ENCODE results near the gene PTPRT. TPM values are rescaled to one million over a fixed set of nuclear protein-coding genes. Genes with fewer than 3 reads are reported as not detected.

The PTPRT gene
- total RNA-seq, 2 experiments from 2014 or later = not detected

DNA sequence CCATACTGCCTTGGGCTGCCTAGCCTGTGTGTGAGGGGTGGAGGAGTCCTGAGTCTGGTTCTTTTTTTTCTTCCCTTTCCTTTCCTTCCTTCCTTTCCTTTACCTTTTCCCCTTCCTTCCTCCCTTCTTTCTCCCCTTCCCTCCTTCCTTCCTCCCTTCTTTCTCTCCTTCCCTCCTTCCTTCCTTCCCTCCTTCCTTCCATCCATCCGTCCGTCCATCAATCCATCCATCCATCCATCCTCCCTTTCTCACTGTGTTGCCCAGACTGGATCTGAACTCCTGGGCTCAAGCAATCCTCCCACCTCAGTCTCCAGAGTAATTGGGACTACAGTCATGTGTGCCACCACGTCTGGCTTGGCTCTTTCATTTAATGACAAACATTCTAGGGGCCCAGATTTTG is 820.8 kb downstream of the PTPRT start:
- Mint-ChIP-seq H3K9me3 (ENCODE audit: insufficient read depth) (peaks cover 4% of the 10 kb centered on the region), H3K27me3 (ENCODE audit: low read depth) (no peaks in the 10 kb centered on the region), H3K4me3 (no peak overlapping the region), H3K27ac (no peak overlapping the region), H3K4me1 (ENCODE audit: low read depth) (no peaks in the 10 kb centered on the region), H3K36me3 (ENCODE audit: low read depth) (no peaks in the 10 kb centered on the region)
- ChIA-PET POLR2A (no interaction called here), CTCF (no interaction called here)
- DNase-seq = no peak
- no peak for ATAC-seq

DNA sequence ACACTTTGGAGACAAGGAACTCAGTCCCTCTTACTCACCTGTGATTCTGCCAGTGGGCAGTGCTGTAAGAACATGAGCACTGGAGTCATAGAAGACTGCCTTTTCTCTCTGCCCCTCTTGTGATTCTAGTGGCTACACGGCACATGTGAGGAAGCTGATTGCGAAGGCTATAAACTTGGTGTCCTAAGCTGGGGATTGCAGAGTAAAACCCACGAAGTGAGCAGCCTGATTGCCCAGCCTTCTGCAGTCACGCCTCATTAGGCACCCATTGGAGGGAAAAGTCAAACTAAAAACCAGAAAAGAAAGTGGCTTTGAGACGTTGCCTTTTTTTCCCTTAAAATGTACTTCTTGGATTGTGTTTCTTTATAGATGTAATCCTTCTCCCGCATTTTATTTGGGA is 823.1 kb downstream of the PTPRT start:
- ChIA-PET CTCF (no interaction called here), POLR2A (no interaction called here)
- no peak overlapping the region for H3K4me3 Mint-ChIP-seq
- H3K27ac Mint-ChIP-seq = no peak overlapping the region
- H3K36me3 Mint-ChIP-seq (ENCODE audit: low read depth) = no peaks in the 10 kb centered on the region
- H3K27me3 Mint-ChIP-seq (ENCODE audit: low read depth) = no peaks in the 10 kb centered on the region
- DNase-seq (no peak), ATAC-seq (no peak)
- peaks cover 4% of the 10 kb centered on the region for H3K9me3 Mint-ChIP-seq (ENCODE audit: insufficient read depth)
- H3K4me1 Mint-ChIP-seq (ENCODE audit: low read depth) = no peaks in the 10 kb centered on the region

DNA sequence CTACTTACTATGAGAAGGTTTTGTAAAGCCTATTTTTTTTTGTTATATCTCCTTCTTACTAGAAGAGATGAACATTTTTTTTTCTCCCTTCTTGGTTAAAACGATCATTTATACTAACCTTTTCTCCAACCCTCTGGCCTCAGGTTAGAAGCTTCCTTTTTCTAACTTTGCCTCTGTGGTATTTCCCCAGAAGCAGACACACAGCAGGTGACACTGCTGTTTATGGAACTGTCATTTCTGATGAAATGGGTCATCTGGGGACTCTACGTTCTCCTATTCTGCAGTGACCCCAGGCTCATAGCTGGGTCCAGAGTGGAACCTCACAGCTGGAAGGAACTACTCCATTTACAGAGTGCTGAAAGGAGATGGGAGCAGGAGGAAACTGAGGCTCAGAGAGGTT is 825.3 kb downstream of the PTPRT start:
- Mint-ChIP-seq H3K36me3 (ENCODE audit: low read depth) (no peaks in the 10 kb centered on the region), H3K9me3 (ENCODE audit: insufficient read depth) (peaks cover 4% of the 10 kb centered on the region), H3K27me3 (ENCODE audit: low read depth) (no peaks in the 10 kb centered on the region), H3K4me1 (ENCODE audit: low read depth) (no peaks in the 10 kb centered on the region), H3K4me3 (no peak overlapping the region), H3K27ac (no peak overlapping the region)
- ChIA-PET POLR2A (no interaction called here), CTCF (no interaction called here)
- no peak for ATAC-seq
- no peak for DNase-seq

DNA sequence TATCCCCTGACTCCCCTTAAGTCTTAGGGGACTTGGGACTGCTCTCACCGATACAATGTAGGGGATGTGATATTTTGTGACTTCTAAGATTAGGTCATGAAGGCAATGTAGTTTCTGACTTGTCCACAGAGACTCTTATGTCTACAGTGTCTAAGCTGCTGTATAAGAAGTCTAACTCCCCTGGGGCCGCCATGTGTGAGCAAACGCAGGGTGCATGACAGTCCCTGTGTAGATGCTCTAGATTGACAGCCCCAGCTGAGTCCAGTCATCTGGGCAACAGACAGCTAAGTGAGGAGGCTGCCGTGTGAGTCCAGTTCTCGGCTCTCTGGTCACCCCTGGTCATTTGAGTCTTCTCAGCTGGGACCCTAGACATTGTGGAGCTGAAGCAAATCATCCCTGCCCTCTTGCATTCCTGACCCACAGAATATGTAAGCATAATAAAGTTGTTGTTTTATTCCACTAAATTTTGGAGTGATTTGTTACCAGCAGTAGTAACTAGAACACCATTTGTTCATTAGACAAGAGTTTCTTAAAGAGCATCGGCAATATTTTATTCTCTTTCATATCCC is 828.2 kb downstream of the PTPRT start:
- H3K4me1 Mint-ChIP-seq (ENCODE audit: low read depth) = no peaks in the 10 kb centered on the region
- DNase-seq = no peak
- POLR2A ChIA-PET = no interaction called here
- no peak for ATAC-seq
- no peak overlapping the region for H3K27ac Mint-ChIP-seq
- H3K9me3 Mint-ChIP-seq (ENCODE audit: insufficient read depth) = no peaks in the 10 kb centered on the region
- CTCF ChIA-PET = no interaction called here
- no peaks in the 10 kb centered on the region for H3K27me3 Mint-ChIP-seq (ENCODE audit: low read depth)
- H3K4me3 Mint-ChIP-seq = no peak overlapping the region
- no peaks in the 10 kb centered on the region for H3K36me3 Mint-ChIP-seq (ENCODE audit: low read depth)

DNA sequence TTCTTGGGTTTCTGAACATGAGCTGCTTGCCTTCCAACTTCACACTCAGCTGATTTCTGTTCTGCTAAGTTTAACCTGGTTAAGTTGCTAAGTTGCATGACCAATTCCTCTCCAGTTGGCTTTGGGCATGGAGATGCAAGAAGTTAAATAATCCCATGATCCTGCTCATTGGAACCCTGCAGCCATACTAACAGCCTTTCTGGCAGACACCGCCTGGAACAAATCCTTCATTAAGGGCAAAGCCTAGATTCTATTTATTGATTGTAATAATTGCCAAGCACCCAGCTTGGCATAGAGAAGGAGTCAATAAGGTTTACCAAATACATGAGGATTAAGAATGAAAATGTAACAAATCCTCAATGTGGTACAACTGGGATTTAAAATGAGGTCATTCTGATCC is 829.1 kb downstream of the PTPRT start:
- ChIA-PET CTCF (no interaction called here), POLR2A (no interaction called here)
- DNase-seq (no peak), ATAC-seq (no peak)
- H3K9me3 Mint-ChIP-seq (ENCODE audit: insufficient read depth) = no peaks in the 10 kb centered on the region
- H3K36me3 Mint-ChIP-seq (ENCODE audit: low read depth) = no peaks in the 10 kb centered on the region
- H3K4me3 Mint-ChIP-seq = no peak overlapping the region
- no peaks in the 10 kb centered on the region for H3K27me3 Mint-ChIP-seq (ENCODE audit: low read depth)
- no peak overlapping the region for H3K27ac Mint-ChIP-seq
- H3K4me1 Mint-ChIP-seq (ENCODE audit: low read depth) = no peaks in the 10 kb centered on the region

DNA sequence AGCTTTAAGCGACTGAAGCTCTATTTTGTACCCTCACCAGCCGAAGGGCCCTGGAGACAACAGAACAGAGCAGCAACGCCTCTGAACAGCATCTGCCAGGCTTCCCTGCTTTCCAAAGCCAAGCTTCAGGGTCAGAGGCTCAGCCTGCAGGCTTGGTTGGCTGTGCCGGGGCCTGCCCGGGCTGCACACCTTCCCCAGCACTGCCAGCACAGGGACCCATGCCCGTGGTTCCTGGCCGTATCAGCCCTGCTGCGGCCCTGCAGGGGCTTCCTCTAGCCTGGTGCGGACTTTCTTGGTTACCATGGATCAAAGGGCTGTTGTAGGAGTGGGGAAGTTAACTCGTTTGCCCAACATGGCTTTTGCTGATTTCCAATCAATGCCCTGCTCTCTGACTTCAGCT is 830.1 kb downstream of the PTPRT start:
- H3K9me3 Mint-ChIP-seq (ENCODE audit: insufficient read depth) = no peaks in the 10 kb centered on the region
- no peaks in the 10 kb centered on the region for H3K4me1 Mint-ChIP-seq (ENCODE audit: low read depth)
- H3K27ac Mint-ChIP-seq = no peak overlapping the region
- no peaks in the 10 kb centered on the region for H3K27me3 Mint-ChIP-seq (ENCODE audit: low read depth)
- DNase-seq = no peak
- no peaks in the 10 kb centered on the region for H3K36me3 Mint-ChIP-seq (ENCODE audit: low read depth)
- ChIA-PET POLR2A (no interaction called here), CTCF (no interaction called here)
- H3K4me3 Mint-ChIP-seq = no peak overlapping the region
- no peak for ATAC-seq

DNA sequence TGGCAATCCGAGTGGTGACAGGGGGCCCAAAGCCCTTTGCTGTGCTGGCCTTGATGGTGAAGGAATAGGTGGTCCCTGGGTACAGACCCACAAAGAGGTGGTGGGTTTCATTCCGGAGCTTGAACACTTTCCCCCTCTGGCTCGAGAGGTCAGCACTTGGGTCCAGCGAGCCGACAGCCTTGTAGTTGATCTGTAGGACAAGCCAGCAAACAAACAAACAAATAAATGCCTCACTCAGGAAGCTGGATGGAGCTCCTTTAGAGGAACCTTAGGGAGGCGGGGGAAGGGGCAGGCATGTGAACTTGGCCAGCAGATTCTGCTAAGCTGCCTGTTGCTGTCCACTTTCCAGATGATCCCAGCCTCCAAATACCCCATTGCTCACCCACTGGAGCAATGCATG is 837.6 kb downstream of the PTPRT start:
- POLR2A ChIA-PET = no interaction called here
- no peak overlapping the region for H3K4me3 Mint-ChIP-seq
- no peaks in the 10 kb centered on the region for H3K9me3 Mint-ChIP-seq (ENCODE audit: insufficient read depth)
- no peaks in the 10 kb centered on the region for H3K4me1 Mint-ChIP-seq (ENCODE audit: low read depth)
- no peak overlapping the region for H3K27ac Mint-ChIP-seq
- DNase-seq = no peak
- ATAC-seq = no peak
- H3K36me3 Mint-ChIP-seq (ENCODE audit: low read depth) = no peaks in the 10 kb centered on the region
- CTCF ChIA-PET = no interaction called here
- H3K27me3 Mint-ChIP-seq (ENCODE audit: low read depth) = no peaks in the 10 kb centered on the region

DNA sequence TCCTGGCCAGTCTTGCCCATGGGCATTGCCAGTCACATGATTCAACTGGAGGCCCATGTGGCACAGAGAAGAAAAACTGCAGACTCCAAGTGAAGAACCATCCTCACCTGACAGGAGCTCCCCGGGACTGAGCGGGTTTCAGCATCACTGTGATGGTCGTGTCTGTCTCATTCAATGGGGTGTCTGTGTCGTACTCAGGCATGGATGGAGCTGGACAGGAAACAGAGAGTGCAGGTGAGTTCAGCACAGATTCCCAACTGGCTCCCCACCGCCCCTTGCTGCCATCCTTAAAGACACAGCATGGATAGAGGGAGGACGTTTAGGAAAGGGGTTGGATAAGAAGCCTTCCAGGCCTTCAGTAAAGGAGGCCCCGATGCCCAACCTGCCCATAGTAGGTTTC is 839.2 kb downstream of the PTPRT start:
- Mint-ChIP-seq H3K27me3 (ENCODE audit: low read depth) (no peaks in the 10 kb centered on the region), H3K9me3 (ENCODE audit: insufficient read depth) (no peaks in the 10 kb centered on the region), H3K4me1 (ENCODE audit: low read depth) (no peaks in the 10 kb centered on the region), H3K27ac (no peak overlapping the region), H3K36me3 (ENCODE audit: low read depth) (no peaks in the 10 kb centered on the region), H3K4me3 (no peak overlapping the region)
- POLR2A ChIA-PET = no interaction called here
- DNase-seq = no peak
- CTCF ChIA-PET = no interaction called here
- ATAC-seq = no peak

DNA sequence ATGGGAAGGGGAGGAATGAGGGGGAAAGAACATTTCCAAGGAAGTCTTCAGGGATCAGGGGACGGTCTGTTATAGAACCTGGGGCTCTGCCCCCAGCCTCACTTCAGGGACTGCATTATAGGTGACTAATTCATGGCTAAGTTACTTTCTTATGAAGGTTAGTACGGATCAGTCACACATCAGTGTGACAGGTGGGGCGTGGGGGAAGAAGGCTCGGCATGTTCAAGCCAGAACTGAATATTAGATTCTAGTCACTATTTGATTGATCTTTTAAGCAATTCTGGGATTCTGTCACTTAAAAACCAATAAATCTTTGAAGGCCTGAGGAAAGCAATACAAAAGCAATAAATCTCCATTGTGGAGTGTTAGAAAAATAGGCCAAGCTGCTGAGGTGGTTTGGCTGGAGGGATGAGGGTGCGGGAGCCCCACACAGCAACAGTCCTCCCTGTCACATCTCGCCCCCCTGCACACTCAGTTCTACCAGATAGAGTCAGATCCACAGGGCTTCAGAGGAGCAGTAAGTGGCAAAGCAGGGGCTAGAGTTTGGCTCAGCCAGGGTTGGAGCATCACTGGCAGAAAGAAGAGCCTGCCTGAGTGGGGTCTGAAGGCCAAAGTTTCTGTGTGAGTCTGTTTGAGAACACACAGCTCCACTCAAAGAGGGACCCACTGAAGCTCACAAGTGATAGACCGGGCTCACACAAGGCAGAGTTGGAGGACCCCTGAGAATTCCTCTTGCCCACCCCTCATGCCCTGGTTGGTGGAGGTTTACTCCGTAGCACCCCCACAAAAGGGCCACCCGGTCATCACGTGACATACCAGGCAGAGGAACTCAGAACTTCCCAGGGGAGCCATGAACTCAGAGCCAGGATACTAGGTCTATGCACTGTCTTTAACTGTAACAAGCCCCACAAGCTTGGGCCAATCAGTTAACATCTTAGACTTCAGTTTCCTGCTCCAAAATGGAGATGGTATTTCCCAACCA is 843.2 kb downstream of the PTPRT start:
- no peaks in the 10 kb centered on the region for H3K27me3 Mint-ChIP-seq (ENCODE audit: low read depth)
- H3K9me3 Mint-ChIP-seq (ENCODE audit: insufficient read depth) = no peaks in the 10 kb centered on the region
- ChIA-PET POLR2A (no interaction called here), CTCF (no interaction called here)
- no peak overlapping the region for H3K4me3 Mint-ChIP-seq
- DNase-seq (no peak), ATAC-seq (no peak)
- no peaks in the 10 kb centered on the region for H3K4me1 Mint-ChIP-seq (ENCODE audit: low read depth)
- no peak overlapping the region for H3K27ac Mint-ChIP-seq
- H3K36me3 Mint-ChIP-seq (ENCODE audit: low read depth) = no peaks in the 10 kb centered on the region

DNA sequence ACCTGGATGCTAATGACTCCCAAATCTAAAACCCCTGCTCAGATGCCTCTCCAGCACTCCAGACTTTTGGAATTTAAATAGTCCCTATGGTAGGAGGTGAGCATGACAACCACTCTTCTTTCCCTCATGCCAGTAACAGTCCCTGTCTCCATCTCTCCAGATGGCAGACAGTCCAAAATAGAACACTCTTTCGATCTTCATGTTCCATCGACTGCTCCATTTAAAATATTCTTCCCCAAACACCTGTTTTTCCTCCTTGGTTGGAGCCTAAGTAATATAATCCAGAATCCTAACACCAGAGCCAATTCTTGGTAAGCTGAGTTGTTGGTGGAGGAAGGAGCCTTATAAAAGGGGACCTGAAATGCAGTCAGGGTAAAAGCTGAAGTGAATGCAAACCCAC is 848.1 kb downstream of the PTPRT start:
- DNase-seq (no peak), ATAC-seq (no peak)
- CTCF ChIA-PET = no interaction called here
- POLR2A ChIA-PET = no interaction called here
- H3K4me1 Mint-ChIP-seq (ENCODE audit: low read depth) = no peaks in the 10 kb centered on the region
- H3K27me3 Mint-ChIP-seq (ENCODE audit: low read depth) = no peaks in the 10 kb centered on the region
- H3K27ac Mint-ChIP-seq = no peak overlapping the region
- H3K9me3 Mint-ChIP-seq (ENCODE audit: insufficient read depth) = no peaks in the 10 kb centered on the region
- H3K36me3 Mint-ChIP-seq (ENCODE audit: low read depth) = no peaks in the 10 kb centered on the region
- no peak overlapping the region for H3K4me3 Mint-ChIP-seq

DNA sequence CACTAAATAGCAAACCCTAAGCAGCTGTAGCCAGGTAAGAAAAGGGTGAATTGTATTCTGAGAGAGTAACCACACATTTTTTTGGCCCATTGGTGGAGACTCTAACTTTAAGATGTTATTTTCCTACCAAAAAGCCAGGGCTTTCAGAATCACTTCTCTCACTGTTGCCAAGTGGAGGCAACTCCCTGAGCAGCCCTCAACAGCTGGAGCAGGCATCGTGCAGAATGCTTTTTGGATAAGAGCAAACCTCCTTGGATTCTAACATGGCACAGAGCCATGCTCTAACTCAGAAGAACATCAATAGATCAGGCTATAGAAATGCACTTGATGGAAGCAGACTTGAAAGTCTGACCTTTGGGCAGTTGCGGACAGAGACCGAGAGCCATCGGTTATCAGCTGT is 849.3 kb downstream of the PTPRT start:
- DNase-seq = no peak
- no peak overlapping the region for H3K27ac Mint-ChIP-seq

DNA sequence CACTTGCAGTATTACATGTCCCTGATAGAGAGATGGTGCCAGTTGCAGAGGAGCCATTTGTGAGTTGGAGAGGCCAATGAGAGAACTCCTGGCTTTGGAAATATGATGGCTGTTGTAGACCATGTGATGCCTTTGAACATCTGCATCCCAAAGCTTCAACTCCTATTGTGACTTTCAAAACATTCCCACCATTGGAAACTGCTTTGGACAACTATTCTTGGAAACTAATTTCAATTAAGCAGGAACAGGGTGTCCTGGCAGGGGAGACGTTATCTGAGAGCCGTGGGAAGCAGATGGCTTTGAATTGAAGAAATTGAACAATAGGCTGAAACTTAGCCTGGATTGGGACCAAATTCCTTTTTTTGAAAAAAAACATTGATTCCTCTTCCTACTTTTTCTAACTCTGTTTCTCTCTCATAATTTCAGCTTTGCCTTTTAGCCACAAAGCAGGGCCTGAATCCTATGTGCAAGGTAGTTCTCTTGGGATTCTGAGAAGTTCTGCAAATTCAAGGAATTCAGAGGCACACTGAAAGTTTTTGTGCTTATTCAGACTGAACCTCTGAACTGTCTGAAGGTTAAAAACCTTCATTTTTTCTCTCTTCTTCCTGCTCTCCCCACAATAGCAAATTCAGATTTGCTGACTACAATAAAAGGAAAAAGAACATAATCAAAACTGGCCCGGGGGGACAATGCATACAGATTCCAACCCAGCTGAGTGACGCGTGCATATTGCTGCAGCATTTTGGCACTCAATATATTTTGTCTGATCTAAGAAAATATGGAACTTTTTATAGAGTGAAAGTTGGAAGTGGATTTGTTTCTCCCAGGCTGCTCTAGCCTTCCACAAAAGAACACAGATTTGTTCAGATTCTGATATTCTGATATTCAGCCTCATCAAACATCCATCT is 851.2 kb downstream of the PTPRT start:
- H3K4me3 Mint-ChIP-seq = no peak overlapping the region
- ChIA-PET CTCF (no interaction called here), POLR2A (no interaction called here)
- DNase-seq (no peak), ATAC-seq (no peak)
- H3K27ac Mint-ChIP-seq = no peak overlapping the region
- no peaks in the 10 kb centered on the region for H3K4me1 Mint-ChIP-seq (ENCODE audit: low read depth)
- H3K27me3 Mint-ChIP-seq (ENCODE audit: low read depth) = no peaks in the 10 kb centered on the region
- no peaks in the 10 kb centered on the region for H3K9me3 Mint-ChIP-seq (ENCODE audit: insufficient read depth)
- no peaks in the 10 kb centered on the region for H3K36me3 Mint-ChIP-seq (ENCODE audit: low read depth)

More for the DNA sequence above, 849.3 kb downstream of the PTPRT start:
- H3K36me3 Mint-ChIP-seq (ENCODE audit: low read depth) = no peaks in the 10 kb centered on the region
- no peak for ATAC-seq
- ChIA-PET POLR2A (no interaction called here), CTCF (no interaction called here)
- no peak overlapping the region for H3K4me3 Mint-ChIP-seq
- no peaks in the 10 kb centered on the region for H3K27me3 Mint-ChIP-seq (ENCODE audit: low read depth)
- H3K9me3 Mint-ChIP-seq (ENCODE audit: insufficient read depth) = no peaks in the 10 kb centered on the region
- no peaks in the 10 kb centered on the region for H3K4me1 Mint-ChIP-seq (ENCODE audit: low read depth)

Measured in activated CD8-positive, alpha-beta T cell treated with anti-CD3 and anti-CD28 coated beads, Interleukin-2, amount 10 ng/mL, durations not matched to agents 7 days and 5 days (primary cell).